HEK293 (cell line): ENCODE data around the gene PPM1E.

ENCODE experiments used
- CTCF ChIP-seq: fragments of 450-650 bp; formaldehyde crosslinking; IDR thresholded peaks from 2 replicates; pipeline ENCODE4 v1.5.1; 2016; ENCODE audit warnings: missing biosample characterization, missing genetic modification characterization
- IKZF3 ChIP-seq: fragments of 450-650 bp; IDR thresholded peaks from 2 replicates; pipeline ENCODE4 v1.5.0; 2018; ENCODE audit warnings: missing biosample characterization, mild to moderate bottlenecking, missing genetic modification characterization, moderate library complexity
- ZBTB1 ChIP-seq: fragments of 450-650 bp; formaldehyde crosslinking; IDR thresholded peaks from 2 replicates; pipeline ENCODE4 v1.5.1; 2016; ENCODE audit warnings: missing biosample characterization, missing genetic modification characterization
- ZNF184 ChIP-seq: fragments of 450-650 bp; IDR thresholded peaks from 2 replicates; pipeline ENCODE4 v1.5.1; 2018; ENCODE audit warnings: missing biosample characterization, mild to moderate bottlenecking, missing genetic modification characterization
- ZNF449 ChIP-seq: fragments of 450-650 bp; formaldehyde crosslinking; IDR thresholded peaks from 2 replicates; pipeline ENCODE4 v1.5.1; 2017; ENCODE audit warnings: missing biosample characterization, mild to moderate bottlenecking, missing genetic modification characterization, moderate library complexity
- ZNF629 ChIP-seq: fragments of 450-650 bp; formaldehyde crosslinking; IDR thresholded peaks from 2 replicates; pipeline ENCODE4 v1.5.1; 2017; ENCODE audit warnings: missing biosample characterization, missing genetic modification characterization
- ZNF692 ChIP-seq: fragments of 450-650 bp; formaldehyde crosslinking; IDR thresholded peaks from 2 replicates; pipeline ENCODE4 v1.5.1; 2016; ENCODE audit warnings: missing biosample characterization, missing genetic modification characterization
- ZNF830 ChIP-seq: fragments of 450-650 bp; IDR thresholded peaks from 2 replicates; pipeline ENCODE4 v1.5.0; 2018; ENCODE audit warnings: missing biosample characterization, missing genetic modification characterization, low read depth, mild to moderate bottlenecking, moderate library complexity

- TF ChIP-seq CTCF (tag by site-specific recombination) (no peak), ZBTB1 (no peak), ZNF692 (tag by site-specific recombination) (no peak), ZNF184 (no peak), ZNF629 (tag by site-specific recombination) (no peak), ZNF449 (tag by site-specific recombination) (no peak), IKZF3 (tag by site-specific recombination) (no peak), ZNF830 (tag by site-specific recombination) (no peak)
Observed at GRCh38 chr17:58706351-58707140, 49.1 kb upstream of the PPM1E start.
